Calu3 (cell line): Measurements from ENCODE around the gene BGLAP. TPM values are rescaled to one million over a fixed set of nuclear protein-coding genes. Genes with fewer than 3 reads are reported as not detected.

Experiments
- BruUV-seq: library from RNA; stranded (reverse); fragments of 400-500 nt; replicated peaks from 2 replicates; lab custom pipeline; 2021; lab: Mats Ljungman, UMichigan
- CTCF ChIA-PET: fragments of 300-600 bp; sonication (Branson Sonifier 250); formaldehyde crosslinking; loops from one replicate; lab custom pipeline; 2022; ENCODE audit warnings: antibody characterized with exemption; lab: Charles Lee
- DNase-seq: peaks from one replicate; pipeline ENCODE4 v3.0.0; 2022
- H3K27ac Mint-ChIP-seq: one replicate; pipeline ENCODE4 v1.8.0; 2022; ENCODE audit warnings: mixed read lengths; ENCODE audit not compliant: unreplicated experiment
- H3K27me3 Mint-ChIP-seq: one replicate; pipeline ENCODE4 v1.8.0; 2022; ENCODE audit warnings: mixed read lengths; ENCODE audit not compliant: unreplicated experiment
- H3K36me3 Mint-ChIP-seq: one replicate; pipeline ENCODE4 v1.8.0; 2022; ENCODE audit warnings: mild to moderate bottlenecking, moderate library complexity, mixed read lengths; ENCODE audit not compliant: insufficient read depth, unreplicated experiment
- H3K4me1 Mint-ChIP-seq: one replicate; pipeline ENCODE4 v1.8.0; 2022; ENCODE audit warnings: mild to moderate bottlenecking, low read depth, mixed read lengths; ENCODE audit not compliant: unreplicated experiment
- H3K4me3 Mint-ChIP-seq: one replicate; pipeline ENCODE4 v1.8.0; 2022; ENCODE audit warnings: mild to moderate bottlenecking, low read depth, moderate library complexity, mixed read lengths; ENCODE audit not compliant: unreplicated experiment
- H3K9me3 Mint-ChIP-seq: one replicate; pipeline ENCODE4 v1.8.0; 2022; ENCODE audit warnings: low read depth, mixed read lengths; ENCODE audit not compliant: unreplicated experiment
- CTCF ChIP-seq: fragments of 200-600 bp; IDR thresholded peaks from one replicate; pipeline ENCODE4 v1.8.0; 2022; ENCODE audit warnings: antibody characterized with exemption; ENCODE audit not compliant: unreplicated experiment
- intact Hi-C: fragments of 100-400 bp; cut with micrococcal nuclease; formaldehyde crosslinking; loops from one replicate; pipeline ENCODE4 v1.10.0; 2022; ENCODE audit not compliant: unreplicated experiment
- total RNA-seq: library from RNA; stranded (reverse); gene quantifications from 2 replicates; pipeline ENCODE4 v1.2.3, GENCODE V29; 2022

Gene BGLAP
- total RNA-seq, 1 experiment from 2014 or later: 2.6 TPM

- intact Hi-C loops: no loop called here
- no peak for TF ChIP-seq CTCF
- H3K4me1 Mint-ChIP-seq: peaks cover 9% of the 10 kb centered on the region
- H3K27me3 Mint-ChIP-seq: no peaks in the 10 kb centered on the region
- no peak overlapping the region for H3K4me3 Mint-ChIP-seq
- CTCF ChIA-PET: no interaction called here
- H3K9me3 Mint-ChIP-seq: no peaks in the 10 kb centered on the region
- H3K27ac Mint-ChIP-seq: no peak overlapping the region
- H3K36me3 Mint-ChIP-seq: peaks cover 5% of the 10 kb centered on the region
- BruUV-seq: no TSS peak
- no peak for DNase-seq
Observed at GRCh38 chr1:156203331-156203730, 38.7 kb upstream of the BGLAP start.

DNA sequence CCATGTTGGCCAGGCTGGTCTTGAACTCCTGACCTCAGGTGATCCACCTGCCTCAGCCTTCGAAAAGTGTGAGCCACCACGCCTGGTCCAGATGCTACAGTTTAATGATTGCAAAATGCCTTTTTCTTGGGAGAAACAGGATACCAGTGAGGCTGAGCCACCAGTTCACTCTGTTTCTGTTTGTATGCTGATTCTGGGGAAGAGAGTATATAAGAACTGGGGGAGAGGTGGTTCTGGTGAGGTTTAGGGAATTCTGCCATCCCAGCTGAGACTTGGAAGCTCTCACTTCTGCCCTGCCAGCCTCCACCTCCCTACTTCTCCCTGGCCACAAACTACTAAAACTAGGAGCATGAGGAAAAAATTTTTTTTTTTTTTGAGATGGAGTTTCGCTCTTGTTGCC, 37.3 kb upstream of the BGLAP start:
- Mint-ChIP-seq H3K36me3 (peaks cover 9% of the 10 kb centered on the region), H3K4me3 (no peak overlapping the region), H3K27me3 (no peaks in the 10 kb centered on the region), H3K27ac (no peak overlapping the region), H3K9me3 (no peaks in the 10 kb centered on the region), H3K4me1 (peaks cover 22% of the 10 kb centered on the region)
- TF ChIP-seq CTCF: no peak
- CTCF ChIA-PET: no interaction called here
- no TSS peak for BruUV-seq
- DNase-seq: no peak
- intact Hi-C loops: no loop called here

DNA sequence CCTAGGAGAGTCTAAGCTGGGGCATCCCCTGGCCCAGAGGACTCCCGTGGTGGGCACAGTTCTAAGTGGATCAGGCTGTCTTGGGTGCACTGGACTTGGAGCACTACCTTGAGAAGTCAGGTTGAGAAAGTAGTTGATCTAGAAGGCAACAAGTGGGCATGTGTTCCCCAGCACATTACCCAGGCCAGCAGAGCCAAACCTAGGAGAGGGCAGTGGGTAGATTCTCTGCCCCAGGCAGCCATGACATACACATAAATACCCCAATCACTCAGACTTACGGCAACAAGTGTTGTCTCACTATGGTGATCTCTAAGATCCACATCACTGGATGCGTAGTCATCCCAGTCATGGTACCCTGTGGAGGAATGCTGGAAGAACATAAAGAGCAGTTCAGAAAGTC, 30.7 kb upstream of the BGLAP start:
- CTCF ChIA-PET: interaction anchor here (0.6 to 1.0 kb wide), 2 partner anchors 57 to 98 kb away, joined by 4 to 5 read pairs; no protein-coding TSS in a partner anchor
- intact Hi-C loops: no loop called here

DNA sequence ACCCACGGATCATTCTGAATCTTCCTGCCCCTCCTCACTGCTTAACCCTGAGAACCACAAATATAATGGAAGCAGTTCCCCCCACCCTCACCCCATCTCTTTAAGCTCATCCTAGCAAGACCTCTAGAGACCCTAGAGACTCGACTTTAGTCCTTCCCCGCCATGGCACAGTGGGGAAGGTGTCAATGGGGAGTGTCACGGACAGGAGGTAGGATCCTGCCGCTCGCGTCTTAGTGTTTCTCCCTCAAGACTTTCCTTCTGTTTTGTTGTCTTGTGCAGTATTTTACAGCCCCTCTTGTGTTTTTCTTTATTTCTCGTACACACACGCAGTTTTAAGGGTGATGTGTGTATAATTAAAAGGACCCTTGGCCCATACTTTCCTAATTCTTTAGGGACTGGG, 29.9 kb upstream of the BGLAP start:
- no peaks in the 10 kb centered on the region for H3K9me3 Mint-ChIP-seq
- no peak for TF ChIP-seq CTCF
- no peaks in the 10 kb centered on the region for H3K27me3 Mint-ChIP-seq
- peaks cover 32% of the 10 kb centered on the region for H3K4me1 Mint-ChIP-seq
- H3K27ac Mint-ChIP-seq: peak overlapping the region; percentile 93
- CTCF ChIA-PET: interaction anchor here (1.0 to 2.9 kb wide), 6 partner anchors 13 to 116 kb away, joined by 3 to 33 read pairs (median 5); partner anchors contain the start of gene SLC25A44
- intact Hi-C loops: no loop called here
- H3K36me3 Mint-ChIP-seq: peaks cover 27% of the 10 kb centered on the region
- H3K4me3 Mint-ChIP-seq: peak overlapping the region; percentile 90
- DNase-seq: no peak
- BruUV-seq: no TSS peak

More for the DNA sequence above, 30.7 kb upstream of the BGLAP start:
- DNase-seq: no peak
- H3K4me3 Mint-ChIP-seq: no peak overlapping the region
- H3K27me3 Mint-ChIP-seq: no peaks in the 10 kb centered on the region
- TF ChIP-seq CTCF: no peak
- no peaks in the 10 kb centered on the region for H3K9me3 Mint-ChIP-seq
- no TSS peak for BruUV-seq
- H3K4me1 Mint-ChIP-seq: peaks cover 32% of the 10 kb centered on the region
- peaks cover 27% of the 10 kb centered on the region for H3K36me3 Mint-ChIP-seq
- no peak overlapping the region for H3K27ac Mint-ChIP-seq
